Right cardiac atrium (tissue), 5 donors: ENCODE results near the gene NEXN. TPM values are rescaled to one million over a fixed set of nuclear protein-coding genes. Genes with fewer than 3 reads are reported as not detected.

Experiments used
- ATAC-seq, 2 donors: fragments of 200-7000 bp; cut with Tn5 transposase; one replicate each; pipeline versions ENCODE4 v1.8.0 to v1.9.1; 2020; ENCODE audit warnings: moderate library complexity in 2 of 2, mild to moderate bottlenecking in 1 of 2
- DNase-seq, 3 donors: peaks; one replicate each; pipeline ENCODE4 v3.0.0-alpha.2; 2020
- H3K27ac ChIP-seq: one replicate; pipeline ENCODE4 v1.5.1; 2013; ENCODE audit warnings: mild to moderate bottlenecking, low read length, control low read depth, moderate library complexity
- H3K27me3 ChIP-seq: one replicate; pipeline ENCODE4 v1.6.1; 2013; ENCODE audit not compliant: control insufficient read depth, insufficient read depth
- H3K4me1 ChIP-seq: one replicate; pipeline ENCODE4 v1.6.1; 2013; ENCODE audit warnings: low read length; ENCODE audit not compliant: control insufficient read depth, insufficient read depth
- H3K4me3 ChIP-seq: one replicate; pipeline ENCODE4 v1.5.1; 2013; ENCODE audit warnings: low read length, control low read depth
- H3K9me3 ChIP-seq: one replicate; pipeline ENCODE4 v1.6.1; 2013; ENCODE audit warnings: low read length; ENCODE audit not compliant: control insufficient read depth
- WGBS: extraction: QIAGEN DNeasy Blood & Tissue Kit; methylation state at CpG from one replicate; pipeline ENCODE4 v1.1.7; 2013; 5-methylcytosine and 5-hydroxymethylcytosine counted together
- intact Hi-C, 4 donors: fragments of 100-400 bp; cut with DNase I; formaldehyde crosslinking; loops; one replicate each; pipeline versions ENCODE4 v1.11.0 to v1.14.0; 2022 to 2023
- polyA plus RNA-seq: library from polyadenylated mRNA; stranded (reverse); fragments of 200-250 nt; gene quantifications from one replicate; pipeline ENCODE4 v1.2.3, GENCODE V29; 2013
- total RNA-seq, 4 donors: library from RNA; stranded (reverse); fragmentation: NEBNext Ultra II Directional; extraction: Animal tissue kit (Norgen Biotek cat#: 25700); gene quantifications; one replicate each; pipeline ENCODE4 v1.2.1, GENCODE V29; 2021
- donor health status: healthy with polysubstance abuse.
- donor health status: DM: no; HTN: yes; CAD: no.
- donor health status: DM: no; HTN: no; CAD: no.
- donor health status: DM: no; HTN: yes; CAD: no; lungs with severe emphysema.
- donor health status: DM: yes; HTN: yes; CAD: no.

The NEXN gene
- total and polyA plus RNA-seq, 5 donors = 209 to 418 (median 270) TPM

DNA sequence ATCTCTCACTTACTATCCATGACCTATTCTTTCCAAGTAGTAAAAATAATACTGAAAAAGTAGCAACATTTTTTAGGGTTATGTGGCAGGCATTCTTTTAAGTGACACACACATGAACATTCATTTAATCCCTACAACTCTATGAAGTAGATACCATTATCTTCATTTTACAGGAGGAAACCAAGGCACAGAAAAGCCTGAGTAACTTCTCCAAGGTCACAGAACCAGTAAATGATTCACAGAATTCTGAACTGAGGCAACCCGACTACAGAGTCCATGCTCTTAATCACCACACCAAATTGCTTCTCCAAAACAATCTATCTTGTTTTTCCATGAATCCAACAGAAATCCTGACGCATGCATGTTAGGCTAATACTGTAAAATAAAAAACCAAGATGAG lies 73.0 kb downstream of the NEXN start:
- H3K27ac ChIP-seq = no peak overlapping the region
- intact Hi-C loops = loop anchor here in 1 of 4 donors (10.0 kb wide), 1 partner anchor 237 kb away; no protein-coding TSS in a partner anchor

DNA sequence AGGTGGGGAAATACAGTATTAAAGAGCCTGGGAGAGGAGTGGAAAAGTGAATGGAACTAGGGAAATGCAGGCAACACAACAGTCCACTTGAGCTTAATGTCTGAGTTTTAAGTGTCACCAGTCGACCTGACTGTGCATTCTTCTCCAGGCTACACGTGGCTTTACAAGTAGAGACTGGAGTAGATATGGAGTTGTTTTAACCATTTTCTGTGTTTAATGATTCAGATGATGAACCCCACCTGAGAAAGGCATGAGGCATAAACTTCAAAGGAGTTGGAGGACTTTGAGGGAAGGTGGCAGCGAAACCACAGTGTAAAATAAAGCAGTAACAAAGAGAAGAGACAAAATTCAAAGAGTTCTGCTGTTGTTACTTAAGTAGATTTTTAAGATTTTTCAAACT lies 77.9 kb downstream of the NEXN start:
- ATAC-seq (no peak), DNase-seq (no peak)
- Histone ChIP-seq H3K27me3 (no peaks in the 10 kb centered on the region), H3K9me3 (no peaks in the 10 kb centered on the region), H3K4me1 (no peaks in the 10 kb centered on the region), H3K4me3 (no peak overlapping the region), H3K27ac (no peak overlapping the region)
- 88% methylated on average over 3 of the region's 3 CpGs for WGBS
- intact Hi-C loops = loop anchor here in 1 of 4 donors (10.0 kb wide), 1 partner anchor 241 kb away; no protein-coding TSS in a partner anchor

More for the DNA sequence above, 73.0 kb downstream of the NEXN start:
- Histone ChIP-seq H3K4me1 (no peaks in the 10 kb centered on the region), H3K27me3 (no peaks in the 10 kb centered on the region), H3K4me3 (no peak overlapping the region), H3K9me3 (no peaks in the 10 kb centered on the region)
- WGBS = 83% methylated on average over 2 of the region's 2 CpGs
- ATAC-seq (no peak), DNase-seq (no peak)

DNA sequence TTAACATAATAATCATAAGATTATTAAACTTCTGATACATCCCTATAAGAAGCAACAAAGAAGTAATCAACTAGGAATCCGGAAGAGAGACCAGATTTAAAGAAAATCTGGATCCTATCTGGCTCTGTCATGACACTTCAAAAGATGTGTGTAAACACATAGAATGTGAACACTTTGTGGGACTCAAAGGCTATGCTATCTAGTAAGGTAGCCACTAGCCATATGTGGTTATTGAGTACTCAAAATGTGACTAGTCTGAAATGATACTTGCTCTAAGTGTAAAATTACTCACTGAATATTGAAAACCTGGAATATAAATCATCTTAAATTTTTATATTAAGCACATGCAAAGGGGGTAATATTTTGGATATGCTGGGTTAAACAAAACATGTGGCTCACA lies 81.8 kb downstream of the NEXN start:
- H3K9me3 ChIP-seq = no peaks in the 10 kb centered on the region
- intact Hi-C loops = loop anchor here in 2 of 4 donors (10.0 kb wide), 1 partner anchor 145 kb away; no protein-coding TSS in a partner anchor
- DNase-seq = no peak
- no peak overlapping the region for H3K27ac ChIP-seq
- ATAC-seq = no peak
- WGBS = 65% methylated on average over 1 of the region's 1 CpG
- H3K27me3 ChIP-seq = no peaks in the 10 kb centered on the region
- H3K4me1 ChIP-seq = peaks cover 1% of the 10 kb centered on the region
- H3K4me3 ChIP-seq = no peak overlapping the region

DNA sequence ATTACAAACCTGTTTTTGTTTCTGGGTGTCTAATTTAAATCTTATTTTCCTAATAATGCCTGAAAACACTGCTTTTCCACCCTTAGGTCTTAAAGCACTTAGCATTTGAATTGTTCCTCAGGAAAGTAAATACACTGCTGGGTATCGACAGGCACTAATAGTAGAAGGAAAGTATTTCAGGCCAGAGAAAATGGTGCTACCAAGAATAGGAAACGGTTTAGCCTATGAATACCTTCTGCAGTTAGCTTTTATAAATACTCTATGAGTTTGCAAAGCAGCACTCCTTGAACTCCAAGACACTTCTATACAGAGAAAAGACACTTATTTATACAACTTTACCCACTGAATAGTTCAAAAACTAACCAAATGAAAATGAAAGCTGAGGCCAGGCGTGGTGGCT lies 83.7 kb downstream of the NEXN start:
- peaks cover 6% of the 10 kb centered on the region for H3K4me1 ChIP-seq
- ATAC-seq (no peak), DNase-seq (no peak)
- no peak overlapping the region for H3K27ac ChIP-seq
- intact Hi-C loops = loop anchor here in 2 of 4 donors (10.0 kb wide), 1 partner anchor 143 kb away; no protein-coding TSS in a partner anchor
- no peak overlapping the region for H3K4me3 ChIP-seq
- H3K27me3 ChIP-seq = no peaks in the 10 kb centered on the region
- 87% methylated on average over 3 of the region's 3 CpGs for WGBS
- no peaks in the 10 kb centered on the region for H3K9me3 ChIP-seq

DNA sequence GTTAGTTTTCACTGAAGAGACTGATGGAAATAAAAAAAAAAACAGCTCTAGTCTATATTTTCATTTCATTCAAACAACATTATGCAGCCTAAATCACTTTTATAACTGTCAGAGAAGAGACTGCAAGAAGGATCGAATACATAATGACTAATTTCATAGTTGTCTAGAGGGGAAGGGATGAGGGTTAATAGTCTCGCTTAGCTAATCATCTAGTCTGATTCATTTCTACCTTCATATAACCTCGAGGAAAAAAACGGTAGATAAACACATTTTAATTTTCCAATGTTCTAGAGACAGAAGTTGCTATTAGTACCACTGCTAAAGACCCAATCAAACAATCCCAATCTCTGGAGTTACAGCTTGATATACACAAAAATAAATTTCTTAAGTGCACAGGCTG lies 87.0 kb downstream of the NEXN start:
- H3K4me1 ChIP-seq = peaks cover 6% of the 10 kb centered on the region
- peak overlapping the region; percentile 95 for H3K4me3 ChIP-seq
- ATAC-seq = no peak
- DNase-seq = no peak
- no peak overlapping the region for H3K27ac ChIP-seq
- H3K9me3 ChIP-seq = no peaks in the 10 kb centered on the region
- H3K27me3 ChIP-seq = no peaks in the 10 kb centered on the region
- 21% methylated on average over 4 of the region's 4 CpGs for WGBS
- intact Hi-C loops = loop anchor here in 2 of 4 donors (10.0 kb wide), 1 partner anchor 139 kb away; no protein-coding TSS in a partner anchor

DNA sequence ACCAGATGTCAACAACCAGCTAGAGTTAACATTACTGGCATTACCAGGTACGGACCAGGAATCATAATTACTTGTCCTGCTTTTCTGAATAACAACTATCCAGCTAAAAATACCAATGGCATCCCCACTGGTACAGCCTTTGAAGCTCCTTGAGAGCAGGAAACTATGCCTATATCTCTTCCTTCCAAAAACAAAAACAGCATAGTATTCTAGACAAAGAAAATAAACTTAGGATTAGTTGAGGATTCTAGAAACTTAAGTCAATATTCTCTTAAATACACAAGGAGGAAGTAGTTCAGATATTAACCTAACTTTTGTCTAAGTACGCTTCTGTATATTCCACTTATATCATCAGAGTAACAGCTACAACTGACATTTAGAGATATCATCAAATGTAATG lies 87.5 kb downstream of the NEXN start:
- Histone ChIP-seq H3K4me1 (peaks cover 6% of the 10 kb centered on the region), H3K27me3 (no peaks in the 10 kb centered on the region), H3K27ac (no peak overlapping the region), H3K4me3 (peak overlapping the region; percentile 95), H3K9me3 (no peaks in the 10 kb centered on the region)
- DNase-seq (no peak), ATAC-seq (no peak)
- intact Hi-C loops = loop anchor here in 2 of 4 donors (10.0 kb wide), 1 partner anchor 139 kb away; no protein-coding TSS in a partner anchor
- WGBS = 24% methylated on average over 2 of the region's 2 CpGs

DNA sequence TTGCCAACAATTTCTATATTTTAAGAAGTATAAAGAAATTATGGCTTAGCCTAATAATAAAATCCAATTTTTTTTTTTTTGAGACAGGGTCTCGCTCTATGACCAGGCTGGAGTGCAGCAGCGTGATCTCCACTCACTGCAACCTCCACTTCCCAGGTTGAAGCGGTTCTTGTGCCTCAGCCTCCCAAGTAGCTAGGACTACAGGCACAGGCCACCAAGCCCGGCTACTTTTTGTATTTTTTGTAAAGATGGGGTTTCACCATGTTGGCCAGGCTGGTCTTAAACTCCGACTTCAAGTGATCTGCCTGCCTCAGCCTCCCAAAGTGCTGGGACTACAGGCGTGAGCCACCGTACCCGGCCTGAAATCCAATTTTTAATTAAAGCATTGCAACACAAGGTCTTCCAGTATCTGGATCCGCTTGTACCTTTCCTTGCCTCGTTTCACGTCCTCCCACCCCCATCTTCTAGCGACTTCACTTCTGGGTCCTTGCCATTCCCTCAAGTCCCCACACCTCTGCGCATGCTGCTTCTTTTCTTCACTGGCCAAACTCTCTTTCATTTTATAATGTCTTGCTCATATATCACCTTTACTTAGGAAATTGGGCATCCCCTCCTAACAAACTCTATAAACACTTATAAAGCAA lies 88.1 kb downstream of the NEXN start:
- Histone ChIP-seq H3K4me3 (peak overlapping the region; percentile 95), H3K27me3 (no peaks in the 10 kb centered on the region), H3K9me3 (no peaks in the 10 kb centered on the region), H3K27ac (peak overlapping the region; percentile 21), H3K4me1 (peaks cover 6% of the 10 kb centered on the region)
- intact Hi-C loops = loop anchor here in 2 of 4 donors (10.0 kb wide), 1 partner anchor 138 kb away; no protein-coding TSS in a partner anchor
- no peak for ATAC-seq
- no peak for DNase-seq
- 73% methylated on average over 13 of the region's 13 CpGs for WGBS

DNA sequence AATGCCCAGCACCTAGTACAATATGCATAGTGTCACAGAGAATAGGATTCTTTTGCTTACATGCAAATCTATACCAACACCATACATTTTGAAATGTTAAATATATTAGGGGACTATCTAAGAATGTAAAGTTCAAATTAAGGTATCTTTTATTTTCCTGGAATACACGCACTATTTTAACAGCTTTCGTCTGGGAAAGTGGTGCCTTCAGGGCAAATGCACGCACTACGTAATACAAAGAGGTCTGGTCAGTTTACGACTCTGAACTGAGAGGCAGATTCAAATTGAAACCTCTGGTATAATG lies 89.5 kb downstream of the NEXN start:
- no peaks in the 10 kb centered on the region for H3K27me3 ChIP-seq
- under 1% methylated on average over 5 of the region's 5 CpGs for WGBS
- peak overlapping the region; percentile 95 for H3K4me3 ChIP-seq
- DNase-seq (no peak), ATAC-seq (no peak)
- H3K27ac ChIP-seq = peak overlapping the region; percentile 100
- intact Hi-C loops = loop anchor here in 3 of 4 donors (2.0 to 10.0 kb wide), 2 partner anchors 135 to 137 kb away; no protein-coding TSS in a partner anchor
- peaks cover 6% of the 10 kb centered on the region for H3K4me1 ChIP-seq
- H3K9me3 ChIP-seq = no peaks in the 10 kb centered on the region

DNA sequence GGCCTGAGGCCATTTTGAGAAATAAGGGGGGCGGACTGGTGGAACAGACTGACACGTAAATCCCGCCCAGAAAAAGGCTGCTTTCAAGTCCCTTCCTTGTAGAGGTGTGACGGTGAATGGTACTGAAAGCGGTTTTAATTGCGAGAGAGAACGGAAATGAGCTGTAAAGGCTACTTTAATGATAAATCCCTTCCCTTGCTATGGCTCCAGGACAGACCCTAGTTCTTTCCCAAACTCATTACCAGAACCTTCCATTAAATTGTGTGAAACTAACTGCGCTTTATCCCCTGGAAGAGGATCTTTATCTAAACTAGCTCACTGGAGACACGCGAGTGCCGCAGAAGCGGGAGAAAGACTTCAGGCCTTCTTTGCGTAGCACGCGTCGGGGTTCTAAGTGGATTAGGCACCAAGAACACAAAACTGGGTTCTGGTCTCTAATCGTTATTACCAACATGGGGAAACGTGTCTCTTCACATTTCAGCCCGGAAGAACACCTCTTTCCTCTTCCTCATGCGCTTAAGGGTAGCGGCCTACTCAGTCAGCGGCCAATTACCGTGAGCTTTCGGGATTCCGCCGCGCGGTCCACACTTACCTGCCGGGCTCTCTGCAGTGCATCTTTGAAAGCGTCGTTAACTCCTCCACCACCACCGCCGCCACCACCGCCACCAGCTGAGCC lies 90.0 kb downstream of the NEXN start:
- H3K27ac ChIP-seq = peak overlapping the region; percentile 100
- DNase-seq = peak in 2 of 3 donors; percentile 54 to 67
- intact Hi-C loops = loop anchor here in 3 of 4 donors (2.0 to 10.0 kb wide), 2 partner anchors 134 to 136 kb away; no protein-coding TSS in a partner anchor
- H3K9me3 ChIP-seq = no peaks in the 10 kb centered on the region
- H3K27me3 ChIP-seq = no peaks in the 10 kb centered on the region
- peak overlapping the region; percentile 95 for H3K4me3 ChIP-seq
- ATAC-seq = peak; percentile 76 to 77
- peaks cover 6% of the 10 kb centered on the region for H3K4me1 ChIP-seq
- under 1% methylated on average over 34 of the region's 34 CpGs for WGBS

DNA sequence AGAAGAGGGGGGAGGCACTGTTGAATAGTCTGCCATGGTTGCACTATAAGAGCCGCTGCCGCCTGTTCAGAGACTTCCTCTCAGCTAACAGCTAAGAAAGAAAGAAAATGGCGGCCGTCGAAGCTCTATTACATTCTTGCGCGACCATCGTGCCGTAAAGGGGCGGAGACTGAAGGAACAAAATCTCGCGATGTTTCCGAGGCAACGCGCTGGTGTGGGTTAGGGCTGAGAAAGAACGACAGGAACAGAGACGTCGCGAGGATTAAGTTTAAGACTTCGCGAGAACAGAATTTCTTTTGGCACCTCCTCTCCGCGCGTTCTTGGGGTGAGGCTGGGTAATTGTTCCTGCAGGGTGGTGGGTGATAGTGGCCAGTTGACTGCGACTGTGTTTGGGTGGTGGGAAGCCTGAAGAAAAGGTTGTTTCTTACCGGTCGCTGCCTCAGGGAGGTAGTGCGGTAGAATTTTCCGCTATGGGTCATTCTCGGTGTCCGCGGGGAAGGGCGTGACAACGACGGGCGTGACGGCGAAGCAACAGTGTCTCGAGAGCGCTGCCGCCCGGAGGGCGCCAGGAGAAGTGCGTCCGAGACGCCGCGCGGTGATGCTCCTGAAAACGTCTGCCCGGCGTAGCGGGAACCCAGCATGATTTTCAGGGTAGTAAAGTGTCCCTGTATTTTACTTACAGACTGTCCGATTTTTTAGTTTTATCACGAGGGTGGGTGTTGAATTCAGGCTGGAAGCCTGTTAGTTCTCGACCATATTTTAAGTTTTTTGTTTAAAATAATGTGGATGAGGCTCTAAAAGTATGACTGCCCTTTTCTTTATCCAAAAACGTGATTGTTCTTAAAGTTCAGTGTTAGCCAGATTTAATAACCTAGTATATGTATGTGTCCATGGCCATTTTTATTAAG lies 90.8 kb downstream of the NEXN start, which contains the start of gene FUBP1:
FUBP1 (minus strand) TSS at position 104 of the 908 bp plus-strand sequence; CDS start at position 36, 68 bp downstream.
- Histone ChIP-seq H3K27me3 (no peaks in the 10 kb centered on the region), H3K27ac (peak within 1 kb of the TSS; percentile 100), H3K9me3 (no peaks in the 10 kb centered on the region), H3K4me3 (peak within 1 kb of the TSS; percentile 95), H3K4me1 (peaks cover 5% of the 10 kb centered on the region)
- intact Hi-C loops = loop anchor here in 3 of 4 donors (2.0 to 10.0 kb wide), 2 partner anchors 134 to 136 kb away; no protein-coding TSS in a partner anchor
- ATAC-seq (peak; percentile 94 to 95), DNase-seq (peak; percentile 93 to 96 (median 96))
- WGBS = under 1% methylated on average over 57 of the region's 57 CpGs
